Effector CD4-positive, alpha-beta T cell (primary cell): ENCODE measurements around the gene LPAR2.
"Not testable (repeated sequence)": the region's sequence is repeated elsewhere in the genome, so short reads cannot be mapped to it uniquely, and the experiment has no call there.

Experiments used
- DNase-seq: peaks from one replicate; pipeline ENCODE4 v3.0.0-alpha.2; 2020

LPAR2 gene

DNA sequence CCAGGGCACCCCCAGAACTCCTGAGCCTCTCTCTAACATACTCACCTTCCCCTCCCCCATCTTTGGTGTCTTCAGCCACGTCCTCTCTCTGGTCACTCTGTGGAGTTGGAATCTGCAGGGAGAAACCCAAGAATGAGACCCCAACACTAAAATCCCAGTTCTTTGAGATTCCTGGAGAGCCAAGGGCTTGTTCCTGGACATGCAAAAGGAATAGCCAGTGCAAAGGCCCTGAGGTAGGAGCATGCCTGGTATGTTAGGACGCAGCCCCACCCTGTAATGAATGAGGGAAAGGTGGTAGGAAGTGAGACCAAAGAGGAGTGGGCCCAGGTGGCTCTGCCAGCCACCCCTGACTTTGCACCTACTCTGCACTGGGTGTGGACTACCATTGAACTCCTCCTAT lies 2.4 kb upstream of the LPAR2 start:
- no peak for DNase-seq

DNA sequence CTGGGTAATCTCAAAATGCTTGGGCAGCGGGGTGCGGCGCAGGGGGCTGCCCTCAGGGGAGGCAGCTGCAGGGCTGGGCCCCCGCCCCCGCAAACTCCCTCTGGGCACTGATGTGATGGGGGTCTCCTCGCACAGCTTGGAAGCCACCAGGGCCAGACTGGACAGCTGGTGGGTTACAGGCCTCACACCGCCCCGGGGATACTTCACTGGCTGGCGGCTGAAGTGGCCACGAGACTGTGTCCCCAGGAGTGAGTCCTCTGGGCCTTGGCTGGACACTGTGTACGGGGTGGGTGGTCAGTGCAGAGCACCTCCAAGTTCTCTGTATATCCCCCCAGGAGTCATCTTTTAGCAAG lies 2.0 kb upstream of the LPAR2 start:
- no peak for DNase-seq

DNA sequence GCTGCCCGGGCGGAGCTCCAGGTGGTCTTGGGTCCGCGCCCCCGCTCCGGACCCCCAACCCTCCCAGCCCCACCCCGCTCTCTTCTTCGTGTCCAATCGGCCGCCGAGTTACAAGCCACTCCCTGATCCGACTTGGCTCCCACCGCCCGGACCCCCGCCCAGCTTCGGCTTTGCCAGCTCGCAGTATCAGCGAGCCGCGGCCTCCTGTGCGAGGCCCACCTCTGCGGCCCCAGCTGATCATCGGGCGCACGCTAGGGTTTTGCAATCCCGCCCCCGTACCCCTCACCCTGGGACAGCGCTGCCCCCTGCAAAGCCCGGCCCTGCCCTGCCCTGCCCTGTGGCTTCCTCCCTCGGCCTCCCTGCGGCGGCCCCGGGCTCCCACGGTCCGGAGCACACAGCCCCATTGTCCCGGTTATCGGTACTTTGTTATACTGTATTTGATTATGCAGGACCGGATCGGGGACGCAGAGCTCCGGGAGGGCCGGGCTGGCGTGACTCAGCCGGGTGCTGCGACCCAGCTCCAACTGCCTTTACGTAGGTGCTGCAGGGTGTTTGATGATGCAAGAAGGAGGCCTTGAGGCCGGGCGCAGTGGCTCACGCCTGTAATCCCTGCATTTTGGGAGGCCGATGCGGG lies 598 bp upstream of the LPAR2 start:
- DNase-seq = peak; percentile 40

DNA sequence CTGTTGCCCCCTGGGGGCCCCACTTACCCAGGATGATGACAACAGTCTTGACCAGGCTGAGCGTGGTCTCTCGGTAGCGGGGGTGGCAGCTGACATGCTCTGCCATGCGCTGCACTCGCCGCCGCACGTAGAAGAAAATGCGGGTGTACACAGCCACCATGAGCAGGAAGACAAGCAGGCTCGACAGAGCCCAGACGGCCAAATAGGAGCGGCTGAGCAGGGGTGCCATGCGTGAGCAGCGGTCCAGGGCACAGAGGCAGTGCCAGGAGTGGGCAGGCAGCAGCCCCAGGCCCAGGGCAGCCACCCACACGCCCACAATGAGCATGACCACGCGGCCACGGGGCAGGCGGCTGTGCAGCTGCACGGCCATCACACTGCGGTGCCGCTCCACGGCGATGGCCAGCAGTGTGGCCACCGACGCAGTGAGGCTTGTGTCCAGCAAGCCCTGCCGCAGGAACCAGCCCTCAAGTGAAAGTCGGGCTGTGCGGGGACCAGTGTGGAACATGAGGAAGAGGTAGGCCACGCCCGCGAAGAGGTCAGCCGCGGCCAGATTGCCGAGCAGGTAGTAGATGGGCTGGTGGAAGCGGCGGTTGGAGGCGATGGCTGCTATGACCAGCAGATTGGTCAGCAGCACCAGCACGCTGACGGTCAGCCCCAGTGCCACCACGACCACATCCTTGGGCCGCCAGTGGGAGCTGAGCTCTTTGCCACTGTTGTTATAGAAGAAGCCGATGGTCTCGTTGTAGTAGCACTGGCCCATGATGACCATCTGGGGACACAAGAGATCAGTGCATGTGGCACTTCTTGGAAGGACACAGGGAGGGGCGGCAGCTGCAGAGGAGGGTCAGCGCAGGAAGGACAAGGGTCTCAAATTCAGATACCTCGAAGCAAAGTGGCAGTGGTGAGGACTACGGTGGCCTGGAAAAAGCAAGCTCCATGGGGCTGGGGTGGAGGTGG lies 1.2 kb downstream of the LPAR2 start:
- DNase-seq = no peak

DNA sequence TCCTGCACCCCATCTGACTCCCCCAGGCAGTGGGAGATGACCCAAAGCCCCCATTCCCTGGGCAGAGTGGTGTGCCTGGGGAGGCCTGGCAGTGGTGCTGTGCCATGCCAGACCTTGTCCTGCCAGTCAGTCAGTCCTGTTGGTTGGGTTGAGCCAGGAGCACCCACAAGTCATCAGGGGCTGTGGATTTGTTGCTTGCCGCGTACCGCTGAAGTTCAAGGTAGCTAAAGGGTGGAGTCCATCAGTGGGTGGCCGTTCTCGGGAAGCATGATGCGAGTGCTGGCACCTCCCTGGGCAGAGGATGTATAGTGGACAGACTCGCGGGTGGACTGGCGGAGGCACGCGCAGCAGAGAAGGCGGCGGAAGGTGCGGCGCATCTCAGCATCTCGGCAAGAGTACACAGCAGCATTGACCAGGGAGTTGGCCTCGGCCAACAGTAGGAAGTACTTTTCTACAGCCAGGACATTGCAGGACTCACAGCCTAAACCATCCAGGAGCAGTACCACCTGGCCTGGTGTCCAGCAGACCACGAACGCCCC lies 3.9 kb downstream of the LPAR2 start:
- DNase-seq = no peak

DNA sequence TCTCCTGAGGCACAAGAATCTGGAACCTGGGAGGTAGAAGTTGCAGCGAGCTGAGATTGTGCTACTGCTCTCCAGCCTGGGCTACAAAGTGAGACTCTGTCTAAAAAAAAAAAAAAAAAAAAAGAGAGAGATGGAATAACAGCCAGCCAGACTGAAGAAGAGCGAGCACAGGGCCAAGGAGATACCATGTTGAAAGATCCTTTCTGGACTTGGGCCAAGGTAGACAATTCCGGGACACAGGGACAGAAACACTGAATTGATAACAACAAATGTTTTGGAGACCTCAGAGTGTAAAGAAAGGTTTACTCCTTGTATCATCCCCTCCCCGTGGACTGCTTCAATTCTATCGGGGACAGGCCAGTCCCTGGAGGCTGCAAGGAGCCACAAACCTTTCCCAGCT lies 4.6 kb downstream of the LPAR2 start:
- DNase-seq = no peak

GRCh38 chr19:19619849-19620210 lies 8.2 kb downstream of the LPAR2 start:
- no peak for DNase-seq

DNA sequence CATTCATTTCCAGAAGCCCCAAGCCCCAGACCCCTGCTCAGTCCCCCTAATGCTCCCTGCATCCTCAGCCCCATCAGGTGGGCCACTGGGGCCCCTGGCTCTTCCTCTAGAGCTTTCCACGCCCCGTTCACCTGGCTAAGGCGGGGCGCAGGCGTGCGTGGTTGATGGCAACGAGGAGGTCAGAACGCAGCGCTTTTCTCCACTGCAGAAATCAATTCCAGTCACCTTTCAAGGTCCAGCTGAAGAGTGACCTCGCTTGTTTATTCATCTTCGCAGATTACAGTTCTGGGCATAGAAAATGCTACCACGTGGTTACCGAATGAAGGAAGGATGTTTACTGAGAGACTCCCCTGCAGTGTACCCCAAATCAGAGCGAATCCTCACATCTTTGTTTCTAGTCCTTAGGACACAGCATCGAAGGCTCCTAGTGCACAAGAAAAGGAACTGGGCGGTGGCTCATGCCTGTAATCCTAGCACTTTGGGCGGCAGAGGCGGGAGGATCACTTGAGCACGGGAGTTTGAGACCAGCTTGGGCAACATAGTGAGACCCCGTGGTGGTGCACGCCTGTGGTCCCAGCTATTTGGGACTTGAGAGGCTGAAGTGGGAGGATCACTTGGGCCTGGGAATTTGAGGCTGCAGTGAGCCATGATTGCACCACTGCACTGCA lies 8.7 kb downstream of the LPAR2 start:
- no peak for DNase-seq

GRCh38 chr19:19618219-19619051 lies 9.6 kb downstream of the LPAR2 start, which contains the start of gene PBX4:
PBX4 (minus strand) TSS chr19:19618687; CDS start chr19:19618629, 58 bp downstream.
- DNase-seq = peak; percentile 99

DNA sequence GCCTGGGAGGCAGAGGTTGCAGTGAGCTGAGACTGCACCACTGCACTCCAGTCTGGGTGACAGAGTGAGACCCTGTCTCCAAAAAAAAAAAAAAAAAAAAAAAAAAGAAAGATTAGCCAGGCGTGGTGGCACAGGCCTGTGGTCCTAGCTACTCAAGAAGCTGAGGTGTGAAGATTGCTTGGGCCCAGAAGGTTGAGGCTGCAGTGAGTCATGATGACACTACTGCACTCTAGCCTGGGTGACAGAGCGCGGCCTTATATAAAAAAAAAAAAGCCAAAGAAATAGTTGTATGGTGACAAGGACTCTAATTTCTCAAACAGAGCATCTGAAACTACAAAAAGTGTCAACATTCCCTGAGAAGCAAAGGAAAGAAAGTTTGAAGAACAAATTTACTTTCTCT lies 12.9 kb downstream of the LPAR2 start:
- no peak for DNase-seq

GRCh38 chr19:19613506-19613905 lies 14.5 kb downstream of the LPAR2 start:
- no peak for DNase-seq

- no peak for DNase-seq
These were observed 17.4 kb downstream of the LPAR2 start for GRCh38 chr19:19610376-19611202.

GRCh38 chr19:19606686-19607085 lies 21.3 kb downstream of the LPAR2 start:
- DNase-seq = not testable (repeated sequence)

- peak; percentile 64 for DNase-seq
These were observed 22.0 kb downstream of the LPAR2 start for GRCh38 chr19:19606021-19606420.

GRCh38 chr19:19602713-19603324 lies 25.2 kb downstream of the LPAR2 start:
- no peak for DNase-seq

GRCh38 chr19:19602136-19602712 lies 25.8 kb downstream of the LPAR2 start:
- DNase-seq = peak; percentile 57

GRCh38 chr19:19600793-19601330 lies 27.2 kb downstream of the LPAR2 start:
- DNase-seq = no peak

DNA sequence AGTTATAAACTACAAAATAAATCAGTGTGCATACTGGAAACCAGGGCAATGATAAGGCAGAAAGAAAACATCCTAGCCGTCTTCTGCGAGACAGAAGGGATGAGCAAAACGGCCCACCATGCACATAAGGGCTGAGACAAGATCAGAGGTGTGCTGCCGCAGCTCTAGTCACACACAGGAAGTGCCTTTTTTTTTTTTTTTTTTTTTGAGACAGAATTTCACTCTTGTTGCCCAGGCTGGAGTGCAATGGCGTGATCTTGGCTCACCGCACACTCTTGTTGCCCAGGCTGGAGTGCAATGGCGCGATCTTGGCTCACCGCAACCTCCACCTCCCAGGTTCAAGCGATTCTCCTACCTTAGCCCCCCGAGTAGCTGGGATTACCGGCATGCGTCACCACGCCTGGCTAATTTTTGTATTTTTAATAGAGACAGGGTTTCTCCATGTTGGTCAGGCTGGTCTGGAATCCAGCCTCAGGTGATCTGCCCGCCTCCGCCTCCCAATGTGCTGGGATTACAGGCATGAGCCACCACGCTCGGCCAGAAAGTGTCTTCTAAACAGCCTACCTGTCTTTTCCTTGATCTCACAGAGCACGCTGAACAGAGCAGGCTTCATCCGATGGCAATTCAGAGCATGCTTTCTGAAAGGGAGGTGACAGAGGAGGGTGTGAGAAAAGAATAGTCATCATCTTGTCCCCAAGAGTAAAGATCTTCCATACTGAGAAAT lies 29.1 kb downstream of the LPAR2 start:
- peak; percentile 71 for DNase-seq

DNA sequence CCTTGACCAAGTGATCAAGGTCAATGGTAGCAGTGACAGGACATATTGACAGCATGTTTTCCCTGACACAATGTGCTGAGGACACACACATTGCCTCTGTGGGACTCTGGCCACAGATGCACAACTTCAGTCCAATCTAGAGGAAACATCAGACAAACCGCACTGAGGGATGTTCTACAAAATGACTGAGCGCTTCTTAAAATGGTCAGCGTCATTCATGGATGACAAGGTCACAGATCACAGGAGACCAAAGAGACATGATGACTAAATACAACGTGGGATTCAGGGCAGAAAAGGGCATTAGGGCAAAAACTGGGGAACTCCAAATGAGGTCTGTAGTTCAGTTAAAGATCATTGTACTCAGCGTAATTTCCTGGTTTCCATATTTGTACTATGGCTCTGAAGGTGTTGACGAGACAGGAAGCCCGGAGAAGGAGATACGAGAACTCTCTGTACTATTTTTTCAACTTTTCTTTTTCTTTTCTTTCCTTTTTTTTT lies 30.2 kb downstream of the LPAR2 start:
- peak; percentile 62 for DNase-seq
